Left colon (tissue), 2 donors: ENCODE data around the gene SIGLEC15. TPM values are rescaled to one million over a fixed set of nuclear protein-coding genes. Genes with fewer than 3 reads are reported as not detected.
"Not testable (repeated sequence)": the region's sequence is repeated elsewhere in the genome, so short reads cannot be mapped to it uniquely, and the experiment has no call there.

ENCODE experiments used
- ATAC-seq: fragments of 200-7000 bp; cut with Tn5 transposase; one replicate; pipeline ENCODE4 v1.9.1; 2020; ENCODE audit warnings: mild to moderate bottlenecking, moderate library complexity
- DNase-seq, 2 donors: peaks; one replicate each; pipeline ENCODE4 v3.0.0-alpha.2; 2020
- intact Hi-C, 2 donors: fragments of 100-400 bp; cut with DNase I in 1 of 2; cut with micrococcal nuclease in 1 of 2; formaldehyde crosslinking; loops; one replicate each; pipeline versions ENCODE4 v1.11.2 to v1.14.0; 2022; cut with DNase I, micrococcal nuclease
- total RNA-seq, 2 donors: library from RNA; stranded (reverse); fragmentation: NEBNext Ultra II Directional; extraction: Animal tissue kit (Norgen Biotek cat#: 25700); gene quantifications; one replicate each; pipeline ENCODE4 v1.2.1, GENCODE V29; 2021
- donor health status: DM: no; HTN: no; CAD: no.
- donor health status: DM: yes; HTN: yes; CAD: no.

The SIGLEC15 gene
- total RNA-seq, 2 donors from 2014 or later = 0.21 to 0.36 TPM

DNA sequence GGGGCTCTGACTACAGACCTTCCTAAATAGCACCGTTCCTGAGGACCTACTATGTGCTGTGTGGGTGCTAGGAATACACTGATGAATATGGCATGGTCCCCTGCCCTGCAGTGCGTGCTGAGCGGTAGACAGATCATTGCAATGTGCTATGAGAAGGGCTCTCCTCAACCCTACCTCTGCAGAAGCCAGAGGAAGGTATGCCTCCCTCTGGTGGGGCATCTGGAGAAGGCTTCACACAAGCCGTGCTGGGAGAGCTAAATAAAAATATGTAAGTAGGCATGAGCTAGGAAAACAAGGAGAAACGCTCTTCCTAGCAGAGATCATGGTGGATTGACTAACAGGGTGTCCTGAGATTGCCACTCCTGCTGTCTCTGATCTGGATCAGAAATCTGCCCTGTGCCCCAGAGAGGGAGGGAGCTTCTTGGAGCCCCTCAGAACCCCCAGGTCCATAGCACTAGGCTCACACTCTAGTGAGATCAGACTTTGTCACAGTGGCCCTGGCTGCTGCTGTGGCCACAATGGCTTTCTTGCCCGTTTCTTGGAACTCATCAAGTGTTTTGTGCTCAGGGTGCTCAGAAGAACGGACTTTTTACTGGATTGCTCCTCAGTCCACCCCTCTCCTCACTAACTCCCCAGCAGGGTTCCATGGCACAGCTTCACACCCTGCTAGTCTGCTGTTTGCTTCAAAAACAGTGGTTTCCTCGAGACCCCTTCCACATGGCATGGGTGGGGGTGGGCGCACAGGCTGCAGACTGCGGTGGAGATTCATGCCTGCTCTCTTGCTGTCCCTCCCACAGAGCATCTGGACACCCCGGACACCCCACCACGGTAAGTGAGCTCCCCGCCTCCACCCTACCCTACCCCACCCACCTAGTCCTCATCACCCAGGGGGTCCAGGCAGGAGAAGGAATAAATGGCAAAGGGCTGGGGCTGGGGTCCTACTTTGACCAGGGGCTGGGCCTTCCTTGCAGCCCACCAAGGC, 14.2 kb downstream of the SIGLEC15 start:
- intact Hi-C loops = no loop called here
- ATAC-seq (peak; percentile 56), DNase-seq (no peak)

DNA sequence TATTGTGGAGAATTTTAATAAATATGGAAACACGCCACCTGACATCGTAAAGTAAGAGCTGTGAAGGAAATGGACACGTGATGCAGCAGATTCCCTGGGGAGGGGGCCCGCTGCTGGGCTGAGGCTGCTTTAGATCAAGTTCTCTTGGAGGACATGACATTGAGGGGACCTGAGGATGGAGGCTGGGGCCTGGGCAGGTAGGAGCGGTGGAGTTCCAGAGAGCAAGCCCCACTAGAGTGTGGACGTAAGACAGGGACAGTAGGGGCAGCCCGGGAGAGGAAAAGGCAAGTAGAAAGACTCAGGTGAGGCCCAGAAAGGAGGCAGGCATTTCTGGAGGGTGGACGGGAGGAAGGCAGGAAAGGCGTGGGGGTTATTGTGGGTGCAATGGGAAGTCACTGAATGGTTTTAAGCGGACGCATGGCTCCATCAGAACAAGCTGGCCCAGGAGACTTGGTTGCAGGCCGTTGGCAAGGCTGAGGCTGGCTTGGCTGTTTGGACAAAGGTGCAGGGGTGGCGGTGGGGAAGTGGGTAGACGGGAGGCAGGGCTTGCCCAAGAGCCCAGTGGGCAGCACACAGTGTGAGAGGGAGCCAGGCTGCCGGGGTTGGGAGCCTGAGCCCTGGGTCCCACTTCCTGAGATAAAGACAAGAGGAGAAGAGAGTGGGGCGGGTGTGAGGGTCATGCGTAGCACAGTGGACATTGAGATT, 15.7 kb downstream of the SIGLEC15 start:
- ATAC-seq (no peak), DNase-seq (no peak)
- intact Hi-C loops = no loop called here

DNA sequence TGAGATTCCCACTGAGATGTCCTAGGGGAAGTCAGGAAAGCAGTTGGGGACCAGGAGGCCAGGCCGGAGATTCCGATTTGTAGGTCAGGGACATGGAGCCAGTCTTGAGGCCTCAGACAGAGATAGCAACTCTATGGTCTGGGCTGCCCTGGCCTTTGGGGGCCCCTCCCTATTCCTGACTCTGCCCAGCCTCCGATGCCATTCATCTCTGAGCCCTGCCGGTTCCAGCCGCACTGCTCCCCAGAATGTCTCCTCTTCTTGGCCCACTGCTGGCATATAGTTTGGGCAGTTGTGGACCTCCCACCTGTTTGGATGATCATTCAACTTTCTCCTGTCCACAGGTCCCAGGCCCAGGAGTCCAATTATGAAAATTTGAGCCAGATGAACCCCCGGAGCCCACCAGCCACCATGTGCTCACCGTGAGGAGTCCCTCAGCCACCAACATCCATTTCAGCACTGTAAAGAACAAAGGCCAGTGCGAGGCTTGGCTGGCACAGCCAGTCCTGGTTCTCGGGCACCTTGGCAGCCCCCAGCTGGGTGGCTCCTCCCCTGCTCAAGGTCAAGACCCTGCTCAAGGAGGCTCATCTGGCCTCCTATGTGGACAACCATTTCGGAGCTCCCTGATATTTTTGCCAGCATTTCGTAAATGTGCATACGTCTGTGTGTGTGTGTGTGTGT, 16.4 kb downstream of the SIGLEC15 start:
- no peak for ATAC-seq
- no peak for DNase-seq
- intact Hi-C loops = no loop called here

DNA sequence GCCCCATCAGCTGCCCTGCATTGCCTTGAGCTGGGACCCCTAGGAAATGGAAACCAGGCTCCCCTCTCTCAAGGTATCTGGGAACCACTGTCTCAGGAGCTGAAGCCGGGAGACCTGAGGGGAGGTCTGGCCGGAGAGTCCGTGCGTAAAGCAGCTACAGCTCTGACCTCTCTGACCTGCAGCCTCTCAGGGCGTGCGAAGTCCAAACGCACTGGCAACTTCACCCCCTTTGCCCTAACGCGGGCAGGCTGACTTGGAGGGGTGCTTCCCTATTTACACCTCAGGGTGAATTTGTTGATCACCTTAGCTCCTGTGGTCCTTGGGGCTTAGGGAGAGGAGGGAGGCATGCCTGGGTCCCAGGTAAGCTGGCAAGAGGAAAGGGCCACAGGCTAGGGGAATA, 17.5 kb downstream of the SIGLEC15 start:
- ATAC-seq (no peak), DNase-seq (no peak)
- intact Hi-C loops = no loop called here

DNA sequence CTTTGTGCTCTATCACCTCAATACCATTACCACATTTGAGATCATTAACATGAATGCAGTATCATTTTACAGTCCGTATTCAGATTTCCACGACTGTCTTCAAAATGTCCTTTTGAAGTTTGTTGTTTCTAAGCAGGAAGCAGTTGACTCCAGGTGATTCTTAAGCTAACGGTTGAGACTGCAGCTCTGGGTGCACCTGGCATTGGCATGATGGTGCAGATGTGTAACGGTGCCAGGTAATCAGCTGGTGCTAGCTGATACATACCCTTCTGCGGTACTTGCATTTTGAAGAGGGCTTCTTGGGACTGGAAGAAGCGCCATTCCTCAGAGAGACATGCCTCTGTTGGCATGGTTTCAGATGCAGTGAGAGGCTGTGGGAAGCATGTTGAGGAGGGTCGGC, 19.5 kb downstream of the SIGLEC15 start:
- DNase-seq (no peak), ATAC-seq (no peak)
- intact Hi-C loops = no loop called here

DNA sequence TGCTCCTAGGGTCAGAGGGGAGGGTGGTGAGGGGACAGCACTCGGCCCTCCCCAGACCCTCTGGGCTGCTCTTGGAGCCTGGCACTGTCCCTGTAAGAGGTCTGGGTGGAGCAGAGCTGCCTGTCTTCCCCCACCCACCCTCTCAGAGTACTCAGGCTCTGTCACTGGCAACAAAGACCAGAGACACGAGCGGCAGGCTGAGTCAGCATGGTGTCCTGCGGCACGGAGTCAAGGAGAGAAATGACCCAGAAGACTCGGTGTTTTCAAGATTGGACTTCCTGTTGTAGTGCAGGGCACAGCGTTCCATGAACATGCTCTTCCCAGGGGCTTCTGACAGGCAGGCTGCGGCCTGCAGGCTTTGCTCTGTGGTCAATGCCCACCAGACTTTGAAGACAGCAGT, 19.9 kb downstream of the SIGLEC15 start:
- intact Hi-C loops = no loop called here
- ATAC-seq = no peak
- no peak for DNase-seq

DNA sequence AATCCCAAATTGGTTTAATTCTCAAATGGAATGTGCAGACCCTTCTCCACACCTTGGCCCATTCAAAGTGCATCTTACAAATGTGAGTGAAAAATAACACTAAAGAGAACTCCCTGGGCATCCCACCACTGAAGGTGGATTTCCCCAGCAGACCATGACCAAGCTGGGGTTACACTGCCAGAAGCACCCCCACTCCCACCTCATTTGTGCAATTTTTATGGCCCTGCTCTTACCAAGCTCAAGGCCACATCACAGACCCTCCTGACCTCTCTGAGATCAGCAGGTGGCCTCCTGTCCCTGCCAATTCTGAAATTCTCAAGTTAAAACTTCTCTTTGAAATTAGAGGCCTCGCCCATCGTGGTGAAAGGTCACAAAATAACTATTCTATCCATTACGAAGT, 21.6 kb downstream of the SIGLEC15 start:
- intact Hi-C loops = no loop called here
- ATAC-seq (no peak), DNase-seq (no peak)

DNA sequence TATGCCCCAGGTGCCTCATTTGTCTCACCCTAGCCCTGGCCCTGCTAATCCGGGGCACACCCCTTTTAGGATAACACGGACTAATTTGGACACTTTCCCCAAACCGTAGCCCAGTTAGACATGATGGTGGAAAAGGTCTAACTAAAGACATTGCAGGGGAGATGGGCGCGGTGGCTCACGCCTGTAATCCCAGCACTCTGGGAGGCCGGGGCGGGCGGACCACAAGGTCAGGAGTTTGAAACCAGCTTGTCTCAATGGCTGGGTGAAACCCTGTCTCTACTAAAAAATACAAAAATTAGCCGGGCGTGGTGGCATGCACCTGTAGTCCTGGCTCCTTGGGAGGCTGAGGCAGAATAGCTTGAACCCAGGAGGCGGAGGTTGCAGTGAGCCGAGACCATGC, 23.2 kb downstream of the SIGLEC15 start:
- ATAC-seq, DNase-seq, intact Hi-C loops: not testable (repeated sequence)

DNA sequence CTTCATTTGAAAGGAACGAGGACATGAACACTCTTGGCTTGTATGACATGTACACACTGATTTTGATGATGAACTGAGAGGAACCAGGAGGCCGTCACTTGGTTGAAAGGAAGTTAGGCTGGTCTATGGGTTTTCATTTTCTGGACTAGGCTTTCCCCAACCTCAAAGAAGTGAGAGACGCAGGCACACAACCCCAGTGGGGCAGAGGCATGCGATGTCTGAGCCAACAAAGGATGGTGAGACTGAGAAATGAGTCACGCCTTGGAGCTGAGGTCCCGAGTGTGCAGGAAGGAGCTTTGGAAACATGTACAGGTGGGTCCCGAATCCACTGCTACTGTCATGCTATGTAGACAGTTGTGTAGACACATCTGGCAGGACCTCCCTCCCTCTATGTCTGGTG, 24.1 kb downstream of the SIGLEC15 start:
- intact Hi-C loops = no loop called here
- DNase-seq = no peak

DNA sequence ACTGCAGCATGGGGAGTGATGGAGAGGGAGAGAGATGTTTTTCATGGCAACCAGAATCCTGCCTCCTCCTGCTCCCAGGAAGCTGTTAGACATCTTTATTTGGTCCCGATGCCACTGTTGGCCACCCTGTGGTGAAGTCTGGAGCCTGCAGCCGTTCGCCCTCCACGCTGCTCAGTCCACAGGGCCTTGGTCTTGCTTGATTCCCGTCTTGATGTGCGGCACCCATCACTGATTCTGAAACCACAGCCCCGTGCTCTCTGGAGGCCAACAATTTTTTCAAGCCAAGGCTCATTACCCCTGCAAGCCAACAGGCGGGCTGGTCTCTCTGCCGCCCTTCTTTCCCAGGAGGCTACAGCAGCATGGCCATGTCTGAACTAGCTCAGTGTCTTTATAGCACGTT, 24.5 kb downstream of the SIGLEC15 start:
- ATAC-seq = peak; percentile 44
- intact Hi-C loops = no loop called here
- DNase-seq = no peak

More for the DNA sequence above, 24.1 kb downstream of the SIGLEC15 start:
- no peak for ATAC-seq

DNA sequence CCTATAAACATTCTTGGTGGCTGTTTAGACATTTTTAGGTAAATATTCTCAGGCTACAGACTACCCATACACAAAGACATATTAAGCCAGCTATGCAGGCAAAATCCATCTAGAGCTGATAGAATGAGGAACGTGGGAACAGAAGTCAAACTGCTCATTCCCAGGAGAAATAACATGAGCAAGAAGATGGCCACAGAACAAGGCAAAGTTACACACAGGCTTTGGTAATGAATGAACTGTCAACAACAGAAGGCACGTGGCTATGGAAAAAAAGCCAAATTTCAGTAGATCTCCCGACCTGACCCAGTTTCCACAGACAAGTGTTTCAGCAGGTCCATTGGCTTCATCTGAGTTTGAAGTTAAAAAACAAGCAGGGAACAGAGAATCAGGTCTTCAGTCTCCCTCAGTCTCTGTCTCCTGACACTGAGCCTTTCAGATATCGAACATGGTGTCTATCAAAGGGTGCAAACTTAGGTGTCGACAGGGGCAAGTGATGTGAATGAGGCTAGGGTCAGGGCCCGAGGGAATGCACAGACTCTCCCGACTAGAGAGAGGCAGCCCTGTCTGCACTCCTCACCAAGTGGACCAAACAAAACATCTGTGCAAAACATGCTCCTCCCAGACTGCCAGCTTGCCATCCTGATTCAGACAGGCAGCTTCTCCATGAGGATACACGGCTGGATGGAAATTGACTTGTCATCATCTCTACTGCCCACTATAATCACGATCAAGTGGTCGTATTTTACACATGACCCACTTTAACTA, 25.9 kb downstream of the SIGLEC15 start:
- no peak for ATAC-seq
- DNase-seq = no peak
- intact Hi-C loops = no loop called here

DNA sequence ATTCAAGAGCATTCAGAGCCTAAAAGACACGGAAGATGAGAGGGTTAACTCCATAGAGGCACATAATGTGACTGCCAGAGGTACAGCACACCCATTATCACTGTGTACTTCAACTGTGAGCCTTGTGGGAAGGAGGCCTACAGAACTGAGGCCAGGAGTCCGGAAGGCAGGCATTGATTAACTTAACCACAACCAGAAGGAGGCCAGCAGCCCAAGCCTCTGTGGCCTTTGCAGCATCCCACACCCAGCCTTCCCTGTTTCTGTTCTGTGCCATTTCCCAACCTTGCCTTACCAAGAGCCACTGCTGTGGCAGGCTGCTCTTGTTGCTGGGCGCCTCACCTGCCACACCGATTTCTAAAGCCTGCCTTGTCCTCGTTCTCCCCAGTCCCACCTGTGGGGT, 27.2 kb downstream of the SIGLEC15 start:
- ATAC-seq = no peak
- intact Hi-C loops = no loop called here

DNA sequence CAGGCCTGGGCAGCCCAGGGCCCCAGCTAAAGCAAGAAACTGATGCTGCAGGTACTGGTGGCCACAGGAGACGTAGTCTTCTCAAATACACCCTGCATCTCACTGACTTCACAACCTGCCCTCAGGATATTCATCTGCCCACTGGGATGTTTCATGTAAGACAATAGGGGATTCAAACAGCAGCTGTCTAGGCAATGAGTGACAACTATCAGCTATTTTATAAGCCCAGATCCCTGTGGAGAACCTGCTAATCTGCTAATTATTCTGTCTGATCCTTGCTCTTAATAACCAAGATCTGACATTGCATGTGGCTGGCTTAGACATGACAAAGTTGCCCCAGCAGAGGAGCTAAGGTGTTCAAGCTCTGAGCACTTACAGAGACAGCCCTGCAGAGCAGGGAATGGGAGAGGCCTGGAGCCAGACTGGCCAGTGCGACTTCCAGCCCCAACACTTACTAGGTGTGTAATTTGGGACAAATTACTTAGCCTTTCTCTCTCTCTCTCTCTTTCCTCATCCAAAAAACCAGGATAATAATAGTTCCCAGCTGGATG, 28.6 kb downstream of the SIGLEC15 start:
- DNase-seq = no peak
- intact Hi-C loops = no loop called here
- ATAC-seq = no peak

More for the DNA sequence above, 27.2 kb downstream of the SIGLEC15 start:
- no peak for DNase-seq

DNA sequence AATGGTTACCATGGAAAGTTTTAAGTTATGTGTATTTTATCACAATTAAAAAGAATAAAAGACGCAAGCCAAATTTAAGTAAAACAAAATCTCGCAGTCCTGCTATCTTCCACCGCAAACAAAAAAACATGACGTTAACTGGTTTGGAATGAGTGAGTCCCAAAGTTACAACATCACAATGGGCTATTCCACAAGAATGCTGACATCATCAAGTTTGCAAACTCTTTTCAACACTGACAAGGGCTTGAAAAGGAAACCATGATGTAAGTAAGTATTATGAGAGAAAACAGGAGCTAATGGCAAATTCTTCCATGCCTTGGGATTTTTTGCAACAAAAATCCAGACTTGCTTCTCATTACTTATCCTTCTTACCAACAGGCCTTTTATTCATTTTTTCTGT, 31.1 kb downstream of the SIGLEC15 start:
- intact Hi-C loops = no loop called here
- no peak for DNase-seq
- no peak for ATAC-seq

DNA sequence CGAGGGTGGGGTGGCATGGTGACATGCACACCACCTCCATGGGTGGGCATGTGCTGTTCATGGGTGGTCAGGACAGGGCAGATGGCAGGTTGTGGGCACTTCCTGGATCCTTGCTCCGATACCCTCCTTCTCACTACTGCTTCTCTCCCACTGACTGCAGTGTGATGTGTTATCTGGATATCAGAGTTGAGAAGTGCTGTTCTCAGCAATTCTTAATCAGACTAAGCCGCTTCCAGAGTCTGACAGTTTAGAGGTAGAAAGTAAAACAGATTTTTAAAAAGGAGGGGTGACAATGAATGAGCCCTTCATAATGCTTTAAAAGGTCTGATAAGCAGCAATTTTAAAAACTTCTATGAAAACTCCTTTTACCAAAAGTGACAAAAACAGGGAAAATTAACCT, 33.9 kb downstream of the SIGLEC15 start:
- intact Hi-C loops = no loop called here

DNA sequence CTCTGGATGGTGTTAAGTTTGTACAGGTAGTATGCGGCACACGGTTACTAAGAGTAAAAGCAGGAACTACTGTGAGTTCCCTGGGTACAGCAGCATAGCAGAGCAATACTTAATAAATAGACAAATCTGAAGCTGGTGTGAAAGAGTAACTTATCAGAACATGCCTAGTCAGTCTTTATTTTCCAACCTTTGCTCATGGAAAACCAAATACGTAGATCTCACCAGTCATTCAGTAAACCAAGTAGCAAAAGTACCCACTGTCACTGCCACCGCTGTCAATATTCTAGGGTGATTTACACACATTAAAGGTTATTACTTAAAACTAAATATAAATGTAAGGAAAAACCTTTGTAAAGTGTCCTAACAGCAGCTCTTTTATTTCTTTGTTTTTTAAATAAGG, 35.0 kb downstream of the SIGLEC15 start:
- intact Hi-C loops = no loop called here
- ATAC-seq = no peak
- no peak for DNase-seq

More for the DNA sequence above, 33.9 kb downstream of the SIGLEC15 start:
- no peak for DNase-seq
- no peak for ATAC-seq

DNA sequence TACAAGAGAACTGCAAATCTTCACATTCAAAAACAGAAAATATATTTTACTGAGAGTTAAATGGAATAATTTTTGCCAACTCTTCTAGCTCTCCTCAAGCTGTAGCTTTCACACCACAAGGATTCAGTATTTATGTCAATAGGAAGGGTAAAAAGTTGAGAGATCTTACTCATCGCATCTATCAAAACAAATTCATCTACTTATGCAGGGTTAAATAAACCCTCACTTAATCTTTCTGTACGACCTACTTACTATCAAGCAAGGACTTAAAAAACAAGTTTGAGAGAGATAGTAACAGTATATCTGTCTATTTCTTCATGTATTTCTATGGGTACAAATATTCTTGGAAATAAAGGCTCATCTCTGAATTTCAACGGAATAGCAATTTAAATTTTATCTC, 35.5 kb downstream of the SIGLEC15 start:
- DNase-seq = no peak
- intact Hi-C loops = no loop called here
- no peak for ATAC-seq

DNA sequence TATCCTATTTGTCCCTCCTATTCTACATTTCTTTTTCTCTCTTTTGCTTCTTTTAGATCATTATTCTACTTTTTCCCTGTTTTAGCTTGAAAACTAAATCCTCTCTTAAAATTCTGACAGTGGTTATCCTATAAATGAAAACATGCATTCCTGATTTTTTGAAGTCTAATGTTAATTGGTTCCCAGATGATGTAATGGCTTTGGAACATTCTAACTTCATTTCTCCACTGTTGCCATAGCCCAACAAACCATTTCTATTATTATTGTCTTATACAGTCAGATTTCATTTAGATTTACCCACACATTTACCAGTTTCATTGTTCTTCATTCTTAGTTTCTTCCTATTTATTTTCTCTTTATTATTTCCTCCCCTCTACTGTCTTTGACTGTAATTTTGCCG, 36.5 kb downstream of the SIGLEC15 start:
- intact Hi-C loops = no loop called here
- no peak for DNase-seq
- no peak for ATAC-seq

DNA sequence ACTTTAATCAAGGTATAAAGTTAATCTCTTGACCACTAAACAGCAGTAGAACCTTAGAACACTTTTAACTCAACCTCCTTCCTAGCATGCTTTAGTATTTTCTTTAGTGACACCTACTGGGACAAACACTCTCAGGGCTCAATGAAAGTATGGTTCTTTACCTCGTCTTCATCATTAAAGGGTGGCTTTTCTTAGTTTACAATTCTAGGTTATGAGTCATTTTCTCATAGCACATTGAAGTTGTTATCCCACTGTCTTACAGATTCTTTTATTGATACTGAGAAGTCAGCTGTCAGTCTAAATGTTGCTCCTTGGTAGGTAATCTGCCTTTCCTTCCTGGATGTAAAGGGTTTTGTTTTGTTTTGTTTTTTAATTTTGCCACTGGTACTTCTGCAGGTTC, 38.0 kb downstream of the SIGLEC15 start:
- ATAC-seq (no peak), DNase-seq (no peak)
- intact Hi-C loops = no loop called here
